ENCODE measurements around the gene ATP13A4.

Gene ATP13A4

DNA sequence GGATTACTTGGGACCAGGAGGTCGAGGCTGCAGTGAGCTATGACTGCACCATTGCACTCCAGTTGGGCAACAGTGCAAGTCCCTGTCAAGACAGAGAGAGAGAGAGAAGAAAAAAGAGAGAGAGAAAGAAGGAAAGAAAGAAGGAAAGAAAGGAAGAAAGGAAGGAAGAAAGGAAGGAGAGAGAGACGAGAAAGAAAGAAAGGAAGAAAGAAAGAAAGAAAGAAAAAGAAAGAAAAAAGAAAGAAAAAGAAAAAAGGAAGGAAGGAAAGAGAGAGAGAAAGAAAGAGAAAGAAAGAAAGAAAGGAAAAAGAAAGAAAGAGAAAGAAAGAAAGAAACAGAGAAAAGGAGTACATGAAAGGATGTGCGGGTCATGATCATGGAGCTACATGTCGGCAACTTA lies 80.2 kb downstream of the ATP13A4 start:
- Histone ChIP-seq H3K27ac (ENCODE audit: low read depth, low read length) (no peak overlapping the region), H3K36me3 (ENCODE audit: control insufficient read depth in 1 of 2, insufficient read depth in 2 of 2, low read length in 2 of 2) (no peaks in the 10 kb centered on the region), H3K4me3 (ENCODE audit: low read depth in 1 of 2, low read length in 2 of 2) (no peak overlapping the region), H3K27me3 (ENCODE audit: control insufficient read depth in 1 of 2, insufficient read depth in 2 of 2, low read length in 2 of 2) (no peaks in the 10 kb centered on the region), H3K9ac (ENCODE audit: low read depth in 1 of 2, low read length in 2 of 2) (no peak overlapping the region), H3K9me3 (ENCODE audit: control insufficient read depth in 1 of 2, low read length in 2 of 2) (no peaks in the 10 kb centered on the region), H3K4me1 (ENCODE audit: control insufficient read depth in 1 of 2, insufficient read depth in 2 of 2, low read length in 2 of 2) (no peaks in the 10 kb centered on the region)

DNA sequence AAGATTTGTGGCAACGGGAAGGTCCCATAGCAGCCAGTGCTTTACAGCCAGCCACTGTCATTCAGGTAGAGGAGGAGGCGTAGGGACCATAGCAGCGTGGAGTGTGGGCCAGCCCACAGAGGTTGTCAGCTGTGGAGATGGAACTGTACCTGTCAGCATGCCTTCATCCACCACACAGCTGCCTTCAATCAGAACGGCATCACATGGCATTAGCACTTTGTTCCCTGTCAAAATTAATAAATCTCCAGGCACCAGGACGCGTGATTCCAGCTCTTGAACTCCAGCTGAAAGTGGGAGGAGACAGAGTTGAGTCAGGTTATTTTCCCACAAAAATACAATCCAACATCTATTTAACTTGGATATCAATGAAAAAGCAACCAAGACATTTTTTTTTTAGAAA lies 84.0 kb downstream of the ATP13A4 start:
- no peak overlapping the region for H3K4me3 ChIP-seq (ENCODE audit: low read depth in 1 of 2, low read length in 2 of 2)
- no peaks in the 10 kb centered on the region for H3K36me3 ChIP-seq (ENCODE audit: control insufficient read depth in 1 of 2, insufficient read depth in 2 of 2, low read length in 2 of 2)
- H3K4me1 ChIP-seq (ENCODE audit: control insufficient read depth in 1 of 2, insufficient read depth in 2 of 2, low read length in 2 of 2): peaks cover 0 to 3% of the 10 kb centered on the region in 2 donors
- no peaks in the 10 kb centered on the region for H3K9me3 ChIP-seq (ENCODE audit: control insufficient read depth in 1 of 2, low read length in 2 of 2)
- H3K27me3 ChIP-seq (ENCODE audit: control insufficient read depth in 1 of 2, insufficient read depth in 2 of 2, low read length in 2 of 2): no peaks in the 10 kb centered on the region
- no peak overlapping the region for H3K27ac ChIP-seq (ENCODE audit: low read depth, low read length)
- no peak overlapping the region for H3K9ac ChIP-seq (ENCODE audit: low read depth in 1 of 2, low read length in 2 of 2)

DNA sequence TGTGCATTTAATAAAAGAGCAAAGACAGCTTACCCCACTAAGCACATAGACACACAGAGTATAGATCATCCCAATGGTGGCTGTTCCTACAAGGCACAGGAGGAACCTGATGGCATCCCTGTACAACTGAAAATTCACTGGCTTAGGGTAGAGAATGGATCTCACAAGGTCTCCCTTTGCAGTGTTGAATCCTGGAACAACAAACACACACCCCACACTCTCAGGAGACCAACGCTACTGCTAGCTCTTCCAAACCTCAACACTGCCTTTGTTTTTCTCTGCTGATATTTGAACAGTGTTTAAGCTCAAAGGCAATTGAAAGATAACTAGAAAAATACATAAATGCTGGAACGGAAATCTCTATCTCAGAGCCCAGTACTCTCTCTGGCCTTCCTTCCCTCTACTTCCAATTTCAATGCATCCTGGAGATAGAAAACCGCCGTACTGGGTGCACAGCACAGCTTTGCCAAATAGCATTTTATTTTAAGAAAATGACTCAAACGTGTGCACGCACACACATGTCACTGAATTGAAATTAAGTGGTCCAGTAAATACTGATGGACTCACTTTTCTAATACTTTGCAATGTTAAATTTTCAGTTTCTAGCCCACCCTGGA lies 88.6 kb downstream of the ATP13A4 start:
- H3K4me3 ChIP-seq (ENCODE audit: low read depth in 1 of 2, low read length in 2 of 2): no peak overlapping the region

DNA sequence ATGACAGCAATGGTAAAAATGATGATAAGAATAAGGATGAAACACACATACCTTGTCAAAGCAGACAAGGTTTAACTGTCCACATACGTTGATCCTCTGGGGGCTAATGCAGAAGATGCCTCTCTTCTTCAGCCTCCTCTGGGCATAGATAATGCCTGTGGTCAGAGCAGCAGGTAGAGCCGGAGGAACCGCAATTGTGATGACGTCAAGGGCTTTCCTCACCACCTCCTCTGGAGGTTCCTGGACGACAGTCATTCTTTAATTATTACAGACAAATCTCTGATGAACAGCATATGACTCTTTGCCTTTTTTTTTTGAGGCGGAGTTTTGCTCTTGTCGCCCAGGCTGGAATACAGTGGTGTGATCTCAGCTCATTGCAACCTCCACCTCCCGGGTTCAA lies 89.8 kb downstream of the ATP13A4 start:
- no peaks in the 10 kb centered on the region for H3K9me3 ChIP-seq (ENCODE audit: control insufficient read depth in 1 of 2, low read length in 2 of 2)
- H3K9ac ChIP-seq (ENCODE audit: low read depth in 1 of 2, low read length in 2 of 2): no peak overlapping the region
- H3K36me3 ChIP-seq (ENCODE audit: control insufficient read depth in 1 of 2, insufficient read depth in 2 of 2, low read length in 2 of 2): no peaks in the 10 kb centered on the region
- H3K27ac ChIP-seq (ENCODE audit: low read depth, low read length): no peak overlapping the region
- H3K4me3 ChIP-seq (ENCODE audit: low read depth in 1 of 2, low read length in 2 of 2): no peak overlapping the region
- H3K4me1 ChIP-seq (ENCODE audit: control insufficient read depth in 1 of 2, insufficient read depth in 2 of 2, low read length in 2 of 2): peaks cover 0 to 5% of the 10 kb centered on the region in 2 donors
- no peaks in the 10 kb centered on the region for H3K27me3 ChIP-seq (ENCODE audit: control insufficient read depth in 1 of 2, insufficient read depth in 2 of 2, low read length in 2 of 2)

More for the DNA sequence above, 88.6 kb downstream of the ATP13A4 start:
- Histone ChIP-seq H3K27ac (ENCODE audit: low read depth, low read length) (no peak overlapping the region), H3K9ac (ENCODE audit: low read depth in 1 of 2, low read length in 2 of 2) (no peak overlapping the region), H3K36me3 (ENCODE audit: control insufficient read depth in 1 of 2, insufficient read depth in 2 of 2, low read length in 2 of 2) (no peaks in the 10 kb centered on the region), H3K4me1 (ENCODE audit: control insufficient read depth in 1 of 2, insufficient read depth in 2 of 2, low read length in 2 of 2) (peaks cover 0 to 5% of the 10 kb centered on the region in 2 donors), H3K9me3 (ENCODE audit: control insufficient read depth in 1 of 2, low read length in 2 of 2) (no peaks in the 10 kb centered on the region), H3K27me3 (ENCODE audit: control insufficient read depth in 1 of 2, insufficient read depth in 2 of 2, low read length in 2 of 2) (no peaks in the 10 kb centered on the region)

DNA sequence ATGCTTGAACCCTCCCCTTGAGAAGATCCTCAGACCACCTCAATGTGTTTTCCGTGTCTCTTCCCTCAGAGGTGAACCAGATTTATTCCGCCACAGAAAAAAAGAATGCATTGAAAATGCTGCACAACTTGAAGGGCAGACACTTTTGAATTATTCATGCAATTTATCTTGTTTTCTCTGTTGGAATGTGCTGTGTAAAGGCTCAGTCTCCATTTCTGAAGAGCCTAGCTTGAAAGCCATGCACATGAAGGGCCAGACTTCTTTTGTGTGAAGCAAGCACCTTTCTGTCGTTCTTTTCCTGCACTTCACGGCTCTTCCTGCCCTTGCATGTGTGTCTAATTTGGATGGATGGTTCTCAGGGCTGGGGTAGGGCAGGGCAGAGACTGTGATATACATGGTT lies 97.2 kb downstream of the ATP13A4 start:
- Histone ChIP-seq H3K9me3 (ENCODE audit: control insufficient read depth in 1 of 2, low read length in 2 of 2) (no peaks in the 10 kb centered on the region), H3K27ac (ENCODE audit: low read depth, low read length) (no peak overlapping the region), H3K4me3 (ENCODE audit: low read depth in 1 of 2, low read length in 2 of 2) (no peak overlapping the region), H3K4me1 (ENCODE audit: control insufficient read depth in 1 of 2, insufficient read depth in 2 of 2, low read length in 2 of 2) (no peaks in the 10 kb centered on the region), H3K27me3 (ENCODE audit: control insufficient read depth in 1 of 2, insufficient read depth in 2 of 2, low read length in 2 of 2) (no peaks in the 10 kb centered on the region), H3K36me3 (ENCODE audit: control insufficient read depth in 1 of 2, insufficient read depth in 2 of 2, low read length in 2 of 2) (no peaks in the 10 kb centered on the region), H3K9ac (ENCODE audit: low read depth in 1 of 2, low read length in 2 of 2) (no peak overlapping the region)

DNA sequence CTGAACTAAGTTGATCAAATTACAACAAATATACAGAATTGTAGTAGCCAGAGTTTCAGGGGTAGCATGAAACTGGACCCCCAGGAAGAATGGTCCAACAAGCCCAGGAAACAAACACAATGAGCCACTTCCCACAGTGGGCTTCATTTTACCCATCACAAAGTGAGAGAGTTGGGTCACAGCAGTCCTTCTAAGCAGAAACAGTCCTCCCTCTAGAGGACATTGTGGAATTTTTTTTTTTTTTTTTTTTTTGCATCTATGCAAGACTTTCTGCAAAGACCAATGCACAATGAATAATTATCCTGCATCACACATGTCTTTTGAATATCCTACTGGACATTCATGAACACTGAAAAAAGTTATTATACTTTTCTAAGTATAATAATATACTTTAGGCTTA lies 102.4 kb downstream of the ATP13A4 start:
- H3K4me3 ChIP-seq (ENCODE audit: low read depth in 1 of 2, low read length in 2 of 2): no peak overlapping the region
- H3K27me3 ChIP-seq (ENCODE audit: control insufficient read depth in 1 of 2, insufficient read depth in 2 of 2, low read length in 2 of 2): no peaks in the 10 kb centered on the region
- no peaks in the 10 kb centered on the region for H3K9me3 ChIP-seq (ENCODE audit: control insufficient read depth in 1 of 2, low read length in 2 of 2)
- no peak overlapping the region for H3K9ac ChIP-seq (ENCODE audit: low read depth in 1 of 2, low read length in 2 of 2)
- no peaks in the 10 kb centered on the region for H3K36me3 ChIP-seq (ENCODE audit: control insufficient read depth in 1 of 2, insufficient read depth in 2 of 2, low read length in 2 of 2)
- no peak overlapping the region for H3K27ac ChIP-seq (ENCODE audit: low read depth, low read length)
- no peaks in the 10 kb centered on the region for H3K4me1 ChIP-seq (ENCODE audit: control insufficient read depth in 1 of 2, insufficient read depth in 2 of 2, low read length in 2 of 2)

DNA sequence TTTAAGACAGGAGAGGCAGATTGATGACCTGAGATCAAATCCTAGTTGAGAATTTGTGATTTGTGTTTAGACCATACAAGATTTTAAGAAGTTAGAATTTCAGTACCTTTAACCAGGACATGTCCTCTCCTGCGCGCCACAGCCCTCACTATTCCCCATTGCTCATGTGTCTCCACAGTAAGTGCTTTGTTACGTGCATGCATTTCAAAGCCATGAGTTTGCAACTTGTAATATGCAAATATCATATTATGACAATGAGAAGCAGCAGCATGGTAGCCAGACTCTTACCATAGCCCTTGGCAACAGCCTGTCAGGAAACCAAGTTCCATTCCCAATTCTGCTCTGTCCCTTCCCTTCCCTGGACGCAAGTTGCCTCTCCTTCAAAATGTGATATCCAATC lies 102.8 kb downstream of the ATP13A4 start:
- H3K4me3 ChIP-seq (ENCODE audit: low read depth in 1 of 2, low read length in 2 of 2): no peak overlapping the region
- H3K4me1 ChIP-seq (ENCODE audit: control insufficient read depth in 1 of 2, insufficient read depth in 2 of 2, low read length in 2 of 2): no peaks in the 10 kb centered on the region
- no peak overlapping the region for H3K27ac ChIP-seq (ENCODE audit: low read depth, low read length)
- H3K36me3 ChIP-seq (ENCODE audit: control insufficient read depth in 1 of 2, insufficient read depth in 2 of 2, low read length in 2 of 2): no peaks in the 10 kb centered on the region
- H3K27me3 ChIP-seq (ENCODE audit: control insufficient read depth in 1 of 2, insufficient read depth in 2 of 2, low read length in 2 of 2): no peaks in the 10 kb centered on the region
- no peak overlapping the region for H3K9ac ChIP-seq (ENCODE audit: low read depth in 1 of 2, low read length in 2 of 2)
- H3K9me3 ChIP-seq (ENCODE audit: control insufficient read depth in 1 of 2, low read length in 2 of 2): no peaks in the 10 kb centered on the region

DNA sequence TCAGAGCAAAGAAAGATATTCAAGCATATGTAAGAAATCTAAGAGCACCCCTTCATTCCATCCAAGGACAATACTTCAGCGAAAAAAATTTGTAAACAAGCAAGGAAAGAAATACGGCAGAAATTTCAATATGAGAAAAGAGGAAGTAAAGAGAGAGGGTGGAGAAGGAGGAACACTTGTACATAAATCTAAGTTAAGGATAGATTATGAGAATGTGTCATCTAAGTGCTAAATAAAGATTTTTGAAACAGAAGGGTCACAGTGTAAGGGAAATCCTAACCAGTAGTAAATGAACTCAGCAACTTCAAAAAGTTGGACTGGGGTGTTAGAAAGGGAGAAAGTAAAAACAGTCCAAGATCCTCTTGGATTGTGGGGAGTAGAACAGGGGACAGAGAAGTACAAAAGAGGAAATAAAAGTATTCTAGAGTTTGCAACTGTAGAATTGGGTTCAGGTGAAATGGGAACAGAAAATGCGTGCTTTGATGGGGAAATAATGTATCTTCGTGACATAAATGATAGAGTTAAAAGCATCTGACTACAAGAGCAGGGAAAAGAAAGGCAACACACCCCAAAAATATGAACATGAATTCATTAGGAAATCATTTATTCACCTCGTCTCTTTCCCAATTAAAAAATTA lies 107.6 kb downstream of the ATP13A4 start:
- Histone ChIP-seq H3K4me1 (ENCODE audit: control insufficient read depth in 1 of 2, insufficient read depth in 2 of 2, low read length in 2 of 2) (no peaks in the 10 kb centered on the region), H3K27ac (ENCODE audit: low read depth, low read length) (no peak overlapping the region), H3K4me3 (ENCODE audit: low read depth in 1 of 2, low read length in 2 of 2) (no peak overlapping the region), H3K27me3 (ENCODE audit: control insufficient read depth in 1 of 2, insufficient read depth in 2 of 2, low read length in 2 of 2) (no peaks in the 10 kb centered on the region), H3K9ac (ENCODE audit: low read depth in 1 of 2, low read length in 2 of 2) (no peak overlapping the region), H3K36me3 (ENCODE audit: control insufficient read depth in 1 of 2, insufficient read depth in 2 of 2, low read length in 2 of 2) (no peaks in the 10 kb centered on the region), H3K9me3 (ENCODE audit: control insufficient read depth in 1 of 2, low read length in 2 of 2) (no peaks in the 10 kb centered on the region)

DNA sequence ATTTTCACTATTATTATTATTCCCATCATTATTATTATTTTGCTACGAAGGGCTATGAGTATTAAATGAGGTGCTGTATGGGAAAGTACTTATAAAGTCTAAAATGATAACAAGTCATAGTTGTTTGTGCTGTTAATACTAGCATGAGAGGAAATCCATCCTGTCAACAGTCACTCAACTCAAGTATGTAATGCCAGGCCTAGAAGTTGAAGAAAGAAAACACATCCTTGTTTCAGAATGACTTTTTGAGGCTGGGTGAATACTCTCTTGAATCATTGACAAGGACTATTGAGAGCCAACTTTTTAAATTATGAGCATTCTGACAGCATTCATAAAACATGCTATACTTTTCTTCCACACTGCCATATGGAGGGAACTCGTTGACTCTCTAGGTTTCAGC lies 115.3 kb downstream of the ATP13A4 start:
- Histone ChIP-seq H3K27me3 (ENCODE audit: control insufficient read depth in 1 of 2, insufficient read depth in 2 of 2, low read length in 2 of 2) (no peaks in the 10 kb centered on the region), H3K9ac (ENCODE audit: low read depth in 1 of 2, low read length in 2 of 2) (no peak overlapping the region), H3K9me3 (ENCODE audit: control insufficient read depth in 1 of 2, low read length in 2 of 2) (no peaks in the 10 kb centered on the region), H3K4me3 (ENCODE audit: low read depth in 1 of 2, low read length in 2 of 2) (no peak overlapping the region), H3K36me3 (ENCODE audit: control insufficient read depth in 1 of 2, insufficient read depth in 2 of 2, low read length in 2 of 2) (no peaks in the 10 kb centered on the region), H3K4me1 (ENCODE audit: control insufficient read depth in 1 of 2, insufficient read depth in 2 of 2, low read length in 2 of 2) (no peaks in the 10 kb centered on the region), H3K27ac (ENCODE audit: low read depth, low read length) (no peak overlapping the region)

DNA sequence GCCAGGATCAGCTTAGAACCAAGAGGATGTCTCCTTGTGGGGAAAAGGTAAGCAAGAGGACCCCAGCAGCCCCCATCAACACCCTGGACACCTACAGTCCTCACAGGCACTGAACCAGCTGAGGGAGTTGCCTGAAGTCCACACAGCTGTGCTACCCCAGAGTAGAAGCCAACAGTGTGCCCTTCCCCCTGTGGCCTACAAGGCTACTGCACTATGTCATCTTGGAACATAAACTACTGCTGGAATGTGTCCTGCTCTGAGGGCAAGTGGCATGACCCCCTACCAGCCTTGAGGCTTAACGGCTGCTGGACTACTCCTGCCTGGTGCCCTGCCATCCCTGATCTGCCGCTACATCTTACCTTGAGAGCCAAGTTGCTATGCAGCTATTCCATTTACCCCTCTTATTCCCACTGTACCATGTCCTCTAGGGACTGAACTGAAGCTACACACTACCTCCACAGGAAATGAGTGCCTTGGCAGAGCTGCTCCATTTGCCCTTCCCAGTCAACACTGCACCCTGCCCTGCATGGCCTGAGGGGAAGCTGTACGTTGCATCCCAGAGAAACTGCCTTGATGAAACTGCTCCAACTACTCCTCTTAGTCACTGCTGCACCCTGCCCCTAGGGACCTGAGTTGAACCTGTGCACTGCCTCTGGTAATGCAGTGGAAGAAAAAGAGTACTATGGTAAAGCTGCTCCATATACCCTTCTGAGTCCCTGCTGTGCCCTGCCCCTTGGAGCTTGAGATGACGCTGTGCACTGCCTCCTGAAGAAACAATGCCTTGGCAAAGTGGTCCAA lies 135.9 kb downstream of the ATP13A4 start:
- no peak overlapping the region for H3K4me3 ChIP-seq (ENCODE audit: low read depth in 1 of 2, low read length in 2 of 2)
- no peak overlapping the region for H3K9ac ChIP-seq (ENCODE audit: low read depth in 1 of 2, low read length in 2 of 2)
- peaks cover 4 to 5% of the 10 kb centered on the region in 2 donors for H3K9me3 ChIP-seq (ENCODE audit: control insufficient read depth in 1 of 2, low read length in 2 of 2)
- no peak overlapping the region for H3K27ac ChIP-seq (ENCODE audit: low read depth, low read length)
- no peaks in the 10 kb centered on the region for H3K4me1 ChIP-seq (ENCODE audit: control insufficient read depth in 1 of 2, insufficient read depth in 2 of 2, low read length in 2 of 2)
- H3K27me3 ChIP-seq (ENCODE audit: control insufficient read depth in 1 of 2, insufficient read depth in 2 of 2, low read length in 2 of 2): no peaks in the 10 kb centered on the region
- no peaks in the 10 kb centered on the region for H3K36me3 ChIP-seq (ENCODE audit: control insufficient read depth in 1 of 2, insufficient read depth in 2 of 2, low read length in 2 of 2)
